ENCODE results near the gene ADAMTS15. TPM values are rescaled to one million over a fixed set of nuclear protein-coding genes. Genes with fewer than 3 reads are reported as not detected.
"Not testable (repeated sequence)": the region's sequence is repeated elsewhere in the genome, so short reads cannot be mapped to it uniquely, and the experiment has no call there.

The ADAMTS15 gene
- total RNA-seq, 1 experiment from 2014 or later, result 0.83 TPM

DNA sequence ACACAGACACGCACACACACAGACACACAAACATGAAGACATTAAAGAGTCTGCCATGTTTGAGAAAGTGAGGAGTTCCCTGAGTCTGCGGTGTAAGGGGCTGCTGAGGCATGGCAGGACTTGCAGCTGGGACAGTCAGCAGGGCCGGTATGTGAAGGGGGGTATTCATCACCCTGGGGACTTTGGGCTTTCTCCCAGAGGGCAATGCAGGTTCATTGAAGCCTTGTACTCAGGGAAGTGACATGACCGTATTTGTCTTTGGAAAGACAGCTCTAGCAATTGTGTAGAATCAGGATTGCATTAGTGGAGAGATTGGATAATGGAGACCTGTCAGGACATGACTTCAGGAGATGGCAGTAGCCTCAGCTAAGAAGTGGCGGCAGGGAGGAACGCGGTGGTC lies 10.6 kb upstream of the ADAMTS15 start:
- intact Hi-C loops (cut with micrococcal nuclease; ENCODE audit: unreplicated experiment), result no loop called here
- no peak for DNase-seq
- Mint-ChIP-seq H3K27me3 (ENCODE audit: unreplicated experiment) (peaks cover 36% of the 10 kb centered on the region), H3K36me3 (ENCODE audit: insufficient read depth, unreplicated experiment) (no peaks in the 10 kb centered on the region), H3K27ac (ENCODE audit: unreplicated experiment) (no peak overlapping the region), H3K4me3 (ENCODE audit: low read depth, unreplicated experiment) (no peak overlapping the region), H3K9me3 (ENCODE audit: low read depth, unreplicated experiment) (no peaks in the 10 kb centered on the region), H3K4me1 (ENCODE audit: low read depth, unreplicated experiment) (no peaks in the 10 kb centered on the region)
- no TSS peak for BruUV-seq (replicated peaks)
- CTCF ChIA-PET, result no interaction called here
- TF ChIP-seq CTCF (IDR thresholded peaks at IDR 0.05; ENCODE audit: unreplicated experiment), result no peak

DNA sequence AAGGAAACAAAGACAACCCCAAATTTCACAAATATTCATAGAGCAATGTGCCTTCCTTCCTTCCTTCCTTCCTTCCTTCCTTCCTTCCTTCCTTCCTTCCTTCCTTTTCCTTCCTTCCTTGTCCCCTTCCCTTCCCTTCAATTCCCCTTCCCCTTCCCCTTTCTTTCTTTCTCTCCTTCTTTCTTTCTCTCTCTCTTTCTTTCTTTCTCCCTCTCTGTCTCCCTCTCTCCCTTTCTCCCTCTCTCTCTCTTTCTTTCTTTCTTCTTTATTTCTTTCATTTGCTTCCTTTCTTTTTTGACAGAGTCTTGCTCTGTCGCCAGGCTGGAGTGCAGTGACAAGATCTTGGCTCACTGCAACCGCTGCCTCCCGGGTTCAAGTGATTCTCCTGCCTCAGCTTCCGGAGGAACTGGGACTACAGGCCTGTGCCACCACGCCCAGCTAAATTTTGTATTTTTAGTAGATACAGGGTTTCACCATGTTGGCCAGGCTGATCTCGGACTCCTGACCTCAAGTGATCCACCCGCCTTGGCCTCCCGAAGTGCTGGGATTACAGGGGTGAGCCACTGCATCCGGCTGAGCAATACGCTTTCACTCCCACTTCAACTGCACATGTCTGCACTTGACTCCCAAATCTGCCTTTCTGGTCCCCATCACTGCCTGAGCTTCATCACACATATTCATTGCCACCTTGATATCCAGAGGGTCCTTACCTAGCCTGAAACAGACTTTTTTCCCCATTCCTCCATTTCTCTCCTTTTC lies 9.9 kb upstream of the ADAMTS15 start:
- H3K4me3 Mint-ChIP-seq (ENCODE audit: low read depth, unreplicated experiment); H3K4me1 Mint-ChIP-seq (ENCODE audit: low read depth, unreplicated experiment); H3K27ac Mint-ChIP-seq (ENCODE audit: unreplicated experiment); BruUV-seq (replicated peaks); H3K36me3 Mint-ChIP-seq (ENCODE audit: insufficient read depth, unreplicated experiment); H3K9me3 Mint-ChIP-seq (ENCODE audit: low read depth, unreplicated experiment); intact Hi-C loops (cut with micrococcal nuclease; ENCODE audit: unreplicated experiment); CTCF ChIA-PET; DNase-seq: not testable (repeated sequence)
- peaks cover 36% of the 10 kb centered on the region for H3K27me3 Mint-ChIP-seq (ENCODE audit: unreplicated experiment)

DNA sequence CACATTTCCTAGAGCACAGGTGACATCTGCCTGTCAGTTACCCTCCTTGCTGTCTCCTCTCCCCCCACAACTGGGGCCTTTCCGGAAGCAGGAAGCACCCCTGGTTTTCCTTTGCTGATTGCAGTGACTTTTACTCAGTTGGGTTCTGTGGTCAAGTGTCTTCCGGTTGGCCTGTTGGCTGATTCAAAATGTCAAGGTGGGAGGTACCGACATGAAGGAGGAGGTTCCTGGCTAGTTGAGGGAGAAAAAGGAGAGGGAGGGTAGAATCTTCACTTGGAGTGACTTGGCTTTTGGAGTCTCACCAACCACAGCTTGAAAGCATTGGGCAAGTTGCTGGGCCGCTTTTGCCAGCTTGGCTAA lies 9.3 kb upstream of the ADAMTS15 start:
- H3K4me3 Mint-ChIP-seq (ENCODE audit: low read depth, unreplicated experiment), result no peak overlapping the region
- no peak overlapping the region for H3K27ac Mint-ChIP-seq (ENCODE audit: unreplicated experiment)
- BruUV-seq (replicated peaks), result no TSS peak
- CTCF ChIA-PET, result no interaction called here
- no peaks in the 10 kb centered on the region for H3K9me3 Mint-ChIP-seq (ENCODE audit: low read depth, unreplicated experiment)
- no peaks in the 10 kb centered on the region for H3K36me3 Mint-ChIP-seq (ENCODE audit: insufficient read depth, unreplicated experiment)
- TF ChIP-seq CTCF (IDR thresholded peaks at IDR 0.05; ENCODE audit: unreplicated experiment), result no peak
- H3K27me3 Mint-ChIP-seq (ENCODE audit: unreplicated experiment), result peaks cover 36% of the 10 kb centered on the region
- DNase-seq, result no peak
- H3K4me1 Mint-ChIP-seq (ENCODE audit: low read depth, unreplicated experiment), result no peaks in the 10 kb centered on the region
- intact Hi-C loops (cut with micrococcal nuclease; ENCODE audit: unreplicated experiment), result no loop called here

DNA sequence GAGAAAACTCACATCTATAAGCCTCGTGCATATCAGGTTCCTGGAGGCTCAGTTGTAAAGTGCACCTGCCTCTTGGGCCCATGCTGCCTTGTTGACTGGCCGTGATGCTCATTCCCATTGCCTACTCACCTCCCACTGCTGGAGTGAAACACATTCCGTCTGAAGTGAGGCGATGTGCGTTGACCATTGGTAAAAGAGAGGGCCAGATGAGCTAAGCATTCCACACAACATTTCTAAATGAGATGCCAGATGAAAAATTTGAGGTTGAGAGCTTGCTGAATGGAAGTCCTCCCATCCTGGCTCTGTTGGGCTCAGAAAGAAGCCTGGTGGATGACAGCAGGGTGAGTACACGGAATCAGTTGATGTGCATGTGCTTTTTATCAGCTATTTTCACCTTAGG lies 8.6 kb upstream of the ADAMTS15 start:
- Mint-ChIP-seq H3K27me3 (ENCODE audit: unreplicated experiment) (peaks cover 36% of the 10 kb centered on the region), H3K9me3 (ENCODE audit: low read depth, unreplicated experiment) (no peaks in the 10 kb centered on the region), H3K4me1 (ENCODE audit: low read depth, unreplicated experiment) (no peaks in the 10 kb centered on the region), H3K4me3 (ENCODE audit: low read depth, unreplicated experiment) (no peak overlapping the region), H3K36me3 (ENCODE audit: insufficient read depth, unreplicated experiment) (no peaks in the 10 kb centered on the region), H3K27ac (ENCODE audit: unreplicated experiment) (no peak overlapping the region)
- CTCF ChIA-PET, result no interaction called here
- intact Hi-C loops (cut with micrococcal nuclease; ENCODE audit: unreplicated experiment), result no loop called here
- DNase-seq, result no peak
- TF ChIP-seq CTCF (IDR thresholded peaks at IDR 0.05; ENCODE audit: unreplicated experiment), result no peak
- BruUV-seq (replicated peaks), result no TSS peak

GRCh38 chr11:130441719-130442118 lies 6.7 kb upstream of the ADAMTS15 start:
- CTCF ChIA-PET, result no interaction called here
- DNase-seq, result no peak
- Mint-ChIP-seq H3K9me3 (ENCODE audit: low read depth, unreplicated experiment) (no peaks in the 10 kb centered on the region), H3K27me3 (ENCODE audit: unreplicated experiment) (peaks cover 45% of the 10 kb centered on the region), H3K4me3 (ENCODE audit: low read depth, unreplicated experiment) (no peak overlapping the region), H3K4me1 (ENCODE audit: low read depth, unreplicated experiment) (no peaks in the 10 kb centered on the region), H3K36me3 (ENCODE audit: insufficient read depth, unreplicated experiment) (no peaks in the 10 kb centered on the region), H3K27ac (ENCODE audit: unreplicated experiment) (no peak overlapping the region)
- intact Hi-C loops (cut with micrococcal nuclease; ENCODE audit: unreplicated experiment), result no loop called here
- no TSS peak for BruUV-seq (replicated peaks)
- TF ChIP-seq CTCF (IDR thresholded peaks at IDR 0.05; ENCODE audit: unreplicated experiment), result no peak

Measured in Calu3 (cell line).